Activated T-cell treated with anti-CD3 and anti-CD28 coated beads for 48 hours (primary cell): Measurements from ENCODE around the gene DCAF4.

Experiments
- DNase-seq: peaks from one replicate; pipeline ENCODE4 v3.0.0-alpha.2; 2020; ENCODE audit warnings: low read depth

The DCAF4 gene

GRCh38 chr14:72894623-72895378, 31.5 kb upstream of the DCAF4 start:
- DNase-seq, result no peak

DNA sequence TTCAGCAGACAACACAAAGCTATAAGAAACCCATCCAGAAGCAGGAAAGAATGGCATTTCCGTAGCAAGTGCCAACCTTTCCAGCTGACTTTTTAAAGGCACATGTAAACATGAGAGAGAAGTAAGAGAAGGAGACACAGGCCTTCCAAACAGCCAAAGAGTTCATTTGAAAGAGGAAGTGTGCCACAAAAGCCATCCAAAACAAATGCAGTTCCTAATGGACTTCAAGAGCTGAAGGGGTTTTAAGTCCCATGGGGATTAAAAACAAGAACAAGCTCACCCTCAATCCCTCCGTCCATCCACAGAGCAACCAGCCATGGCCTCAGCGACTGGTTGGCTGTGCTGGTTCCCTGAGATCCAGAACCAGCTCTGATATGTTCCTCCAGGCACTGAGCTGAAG, 27.8 kb upstream of the DCAF4 start:
- DNase-seq, result no peak

GRCh38 chr14:72901361-72901760, 24.9 kb upstream of the DCAF4 start:
- no peak for DNase-seq

DNA sequence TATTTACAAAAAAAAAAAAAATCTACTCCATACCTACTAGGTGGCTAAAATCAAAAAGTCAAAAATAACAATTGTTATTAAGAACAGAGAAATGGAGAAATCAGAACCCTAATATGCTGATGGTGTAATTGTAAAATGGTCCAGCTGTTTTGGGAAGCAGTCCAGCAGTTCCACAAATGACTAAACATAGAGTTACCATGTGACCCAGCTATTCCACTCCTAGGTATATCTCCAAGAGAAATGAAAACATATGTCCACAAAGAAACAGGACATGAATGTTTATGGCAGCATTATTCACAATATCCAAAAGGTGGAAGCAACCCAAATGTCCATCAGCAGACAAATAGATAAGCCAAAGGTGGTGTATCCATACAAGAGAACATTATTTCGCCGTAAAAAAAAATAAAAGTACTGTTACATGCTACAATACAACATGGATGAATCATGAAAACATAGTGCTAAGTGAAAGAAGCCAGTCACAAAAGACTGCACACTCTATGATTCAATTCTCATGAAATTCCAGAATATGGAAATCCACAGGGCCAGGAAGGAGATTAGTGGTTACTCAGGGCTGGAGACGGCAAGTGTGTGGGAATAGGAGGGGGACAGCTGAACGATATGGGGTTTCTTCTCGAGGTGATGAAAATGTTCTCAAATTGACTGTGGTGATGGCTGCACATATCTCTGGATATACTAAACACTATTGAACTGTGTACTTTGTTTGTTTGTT, 23.3 kb upstream of the DCAF4 start:
- DNase-seq, result no peak

GRCh38 chr14:72903716-72904115, 22.5 kb upstream of the DCAF4 start:
- DNase-seq, result no peak

- DNase-seq, result no peak
Observed at GRCh38 chr14:72904218-72904617, 22.0 kb upstream of the DCAF4 start.

DNA sequence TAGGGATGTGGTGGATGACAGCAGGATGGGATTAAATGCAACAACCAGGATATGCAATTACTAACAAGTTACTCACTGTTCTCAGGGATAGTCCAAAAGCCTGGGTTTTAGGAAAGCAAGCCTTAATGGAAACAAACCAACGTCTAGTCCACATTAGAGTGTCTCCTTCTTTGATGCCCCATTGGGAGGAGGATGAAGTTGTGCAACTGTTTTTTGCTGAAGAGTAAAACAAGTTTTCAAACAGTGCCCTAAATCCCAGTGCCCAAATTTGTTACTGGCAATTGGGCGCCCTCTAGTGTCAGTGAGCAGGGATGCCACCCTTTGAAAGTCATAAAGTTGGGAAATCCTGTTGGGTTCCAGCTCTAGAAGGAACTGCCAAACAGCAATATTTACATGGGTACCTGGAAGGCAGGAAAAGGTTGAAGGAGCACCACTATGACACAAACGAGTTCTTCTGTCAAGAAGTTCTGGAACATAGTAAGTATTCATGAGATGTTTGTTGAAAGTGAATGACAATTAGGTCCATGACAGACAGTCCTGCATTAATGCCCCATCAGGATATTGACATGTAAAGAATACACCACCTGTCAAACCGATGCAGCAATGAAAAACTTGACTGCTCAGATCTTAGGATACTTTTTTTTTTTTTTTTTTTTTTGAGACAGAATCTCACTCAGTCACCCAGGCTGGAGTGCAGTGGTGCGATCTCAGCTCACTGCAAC, 21.3 kb upstream of the DCAF4 start:
- no peak for DNase-seq

DNA sequence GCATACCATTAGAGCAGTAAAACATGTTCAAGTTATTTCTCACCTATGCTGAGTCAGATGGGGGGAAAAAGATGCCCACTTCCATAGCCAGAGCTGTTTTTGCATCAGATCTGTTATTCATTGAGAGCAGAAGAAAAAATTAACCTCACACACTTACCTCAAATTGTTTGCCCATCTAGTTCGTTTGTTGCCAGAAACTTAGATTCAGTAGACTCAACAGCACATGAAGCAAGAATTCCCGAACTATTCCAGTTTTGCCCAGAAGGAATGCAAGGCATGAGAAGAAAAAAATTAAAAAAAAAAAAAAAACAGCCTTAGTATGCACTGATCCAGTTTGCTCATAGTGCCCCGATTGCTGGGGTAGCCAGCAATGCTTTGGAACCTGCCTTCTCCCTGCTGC, 19.9 kb upstream of the DCAF4 start:
- DNase-seq, result no peak

GRCh38 chr14:72906879-72907278, 19.4 kb upstream of the DCAF4 start:
- DNase-seq, result no peak

DNA sequence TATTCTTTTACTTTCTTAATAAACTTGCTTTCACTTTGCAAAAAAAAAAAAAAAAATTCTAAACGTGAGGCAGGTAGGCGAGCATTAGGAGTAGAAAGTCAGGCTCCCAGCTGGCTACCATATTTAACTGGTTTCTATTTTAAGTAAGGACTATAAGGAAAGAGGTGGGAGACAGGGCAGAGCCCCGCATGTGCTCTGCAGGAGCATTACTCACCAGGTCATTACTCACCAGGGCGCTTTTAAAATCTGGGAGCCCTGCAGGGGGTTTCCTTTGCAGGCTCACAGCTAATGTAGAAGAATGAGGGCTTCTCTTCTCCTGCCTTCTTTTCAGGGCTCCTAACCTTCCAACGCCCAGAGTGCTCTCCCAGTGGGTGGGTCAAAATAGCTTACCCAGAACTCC, 18.4 kb upstream of the DCAF4 start:
- no peak for DNase-seq

DNA sequence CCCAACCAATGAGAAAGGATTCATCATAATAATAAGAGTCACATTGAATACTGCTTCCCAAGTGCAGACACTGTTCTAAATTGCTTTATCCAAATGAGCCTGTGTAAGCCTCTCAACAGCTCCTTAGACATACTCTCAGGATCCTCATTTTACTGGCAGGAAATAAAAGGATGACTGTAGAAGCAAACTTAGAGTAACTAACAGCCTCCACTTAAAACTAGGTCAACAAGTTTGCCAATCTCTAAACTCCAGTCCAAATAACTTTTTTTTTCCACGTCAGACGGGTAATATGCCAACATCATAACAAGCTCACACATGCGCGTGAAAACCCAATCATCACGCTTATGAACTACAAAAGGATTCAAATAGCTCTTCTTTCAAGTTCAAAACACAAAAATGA, 17.1 kb upstream of the DCAF4 start:
- no peak for DNase-seq

- DNase-seq, result no peak
Observed at GRCh38 chr14:72913809-72914208, 12.5 kb upstream of the DCAF4 start.

DNA sequence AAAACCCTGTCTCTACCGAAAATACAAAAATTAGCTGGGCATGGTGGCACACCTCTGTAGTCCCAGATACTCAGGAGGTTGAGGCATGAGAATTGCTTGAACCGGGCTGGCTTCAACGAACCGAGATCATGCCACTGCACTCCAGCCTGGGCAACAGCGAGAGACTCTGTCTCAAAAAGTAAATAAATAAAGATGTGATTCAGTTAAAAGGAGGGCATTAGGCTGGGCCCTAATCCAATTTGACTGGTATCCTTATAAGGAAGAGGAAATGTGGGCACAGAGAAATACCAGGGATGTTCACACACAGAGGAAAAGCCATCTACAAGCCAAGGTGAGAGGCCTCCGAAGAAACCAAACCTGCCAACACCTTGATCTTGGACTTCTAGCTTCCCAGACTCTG, 10.1 kb upstream of the DCAF4 start:
- DNase-seq, result no peak

GRCh38 chr14:72917094-72917802, 9.0 kb upstream of the DCAF4 start:
- no peak for DNase-seq

DNA sequence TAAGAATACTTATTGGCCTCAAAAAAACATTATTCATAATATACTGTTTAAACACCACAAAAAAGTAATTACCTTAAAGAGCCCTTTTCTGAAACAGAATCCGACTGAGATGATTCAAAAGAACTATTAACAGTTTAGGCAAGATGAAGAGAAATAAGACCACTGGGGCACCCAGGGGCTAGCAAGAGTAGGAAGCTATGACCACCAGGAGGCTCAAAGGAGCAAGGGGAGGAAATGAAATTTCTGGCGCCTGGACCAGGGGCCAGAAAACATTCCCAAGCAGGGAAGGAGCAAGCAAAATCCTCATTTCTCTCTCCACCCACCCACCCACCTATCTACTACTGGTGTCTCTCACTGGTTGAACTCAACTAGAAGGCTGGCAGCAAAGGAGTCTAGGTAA, 6.3 kb upstream of the DCAF4 start:
- no peak for DNase-seq

GRCh38 chr14:72921396-72921795, 4.9 kb upstream of the DCAF4 start:
- DNase-seq, result no peak

GRCh38 chr14:72924337-72924736, 1.9 kb upstream of the DCAF4 start:
- DNase-seq, result no peak

DNA sequence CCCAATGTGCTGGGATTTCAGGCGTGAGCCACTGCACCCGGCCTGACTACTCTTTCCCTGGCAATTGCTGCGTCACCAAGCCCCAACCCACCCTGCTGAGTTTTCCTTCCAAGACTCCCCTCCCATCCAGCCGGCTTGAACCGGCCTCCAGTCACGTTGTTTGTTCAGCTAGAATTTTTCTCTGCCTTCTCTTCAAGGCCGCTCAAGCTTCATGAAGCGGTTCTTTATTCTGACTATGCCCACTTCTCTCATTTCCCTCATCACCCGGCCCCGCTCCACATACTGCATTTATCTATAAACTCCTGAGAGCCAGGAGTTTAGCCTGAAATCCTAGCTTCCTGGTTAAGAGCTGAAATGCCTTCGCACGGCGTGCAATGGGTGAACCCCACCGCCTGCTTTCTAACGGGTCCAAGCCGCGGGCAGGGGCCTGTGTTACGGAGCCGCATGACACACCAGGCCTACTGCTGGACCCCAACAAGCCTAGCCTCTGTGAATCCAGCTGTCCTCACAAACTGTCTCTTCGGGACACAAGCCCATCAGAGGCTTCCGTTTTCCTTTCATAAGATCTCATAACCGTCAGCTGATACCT, 999 bp upstream of the DCAF4 start:
- no peak for DNase-seq

DNA sequence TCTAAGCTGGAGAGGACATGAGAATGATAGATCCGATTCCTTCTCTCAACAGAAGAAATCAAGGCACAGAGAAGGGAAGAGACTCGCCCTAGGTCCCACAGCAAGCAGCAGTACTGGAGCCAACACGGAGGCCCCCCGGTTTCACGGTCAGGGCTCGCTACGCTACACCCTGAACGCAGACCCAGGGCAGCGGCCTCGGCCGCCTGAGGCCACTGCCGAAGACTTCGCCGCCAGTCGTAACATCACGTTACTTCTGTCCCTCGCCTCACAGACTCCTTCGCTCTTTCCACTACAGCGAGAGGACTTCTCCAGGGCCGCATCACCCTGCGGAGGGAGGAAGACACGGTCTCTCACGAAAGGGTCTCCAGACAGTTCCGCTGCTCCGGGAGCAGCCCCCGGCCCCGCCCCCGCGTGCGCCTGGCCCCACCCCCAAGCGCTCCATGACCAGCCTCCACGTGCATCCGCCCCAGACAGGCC, 411 bp upstream of the DCAF4 start:
- DNase-seq, result no peak

GRCh38 chr14:72928872-72929271, 2.6 kb downstream of the DCAF4 start:
- no peak for DNase-seq

DNA sequence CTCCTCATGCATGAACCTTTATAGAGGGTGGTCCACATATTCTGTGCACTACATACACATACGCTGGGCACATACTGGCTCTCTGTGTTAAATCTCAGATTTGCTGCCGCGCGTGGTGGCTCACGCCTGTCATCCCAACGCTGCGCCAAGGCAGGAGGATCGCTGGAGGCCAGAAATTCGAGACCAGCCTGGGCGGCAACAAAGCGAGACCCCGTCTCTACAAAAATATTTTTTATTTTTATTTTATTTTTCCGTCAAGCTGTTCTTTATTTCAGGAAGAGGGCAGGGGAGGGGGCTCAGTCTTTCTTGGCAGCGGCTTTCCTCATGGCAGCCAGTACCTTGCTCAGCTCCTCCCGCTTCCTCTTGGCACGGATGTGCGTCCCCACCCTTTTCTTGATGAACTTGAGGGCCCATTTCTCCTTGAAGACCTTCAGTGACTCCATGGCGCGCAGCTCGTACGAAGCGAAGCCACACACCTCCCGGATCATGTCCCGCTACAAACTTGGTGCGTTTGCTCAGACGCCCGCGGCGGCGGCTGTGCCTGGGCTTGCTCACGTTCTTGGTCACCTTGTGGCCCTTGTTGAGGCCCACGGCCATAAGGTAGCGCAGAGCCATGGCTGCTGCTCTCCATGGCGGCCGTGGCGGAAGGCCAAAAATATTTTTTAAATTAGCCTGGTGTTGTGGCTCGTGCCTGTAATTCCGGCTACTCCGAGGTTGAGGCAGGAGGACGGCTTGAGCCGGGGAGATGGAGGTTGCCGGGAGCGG, 3.2 kb downstream of the DCAF4 start:
- DNase-seq, result no peak
